Measurements from ENCODE around the gene CFAP97D1. TPM values are rescaled to one million over a fixed set of nuclear protein-coding genes. Genes with fewer than 3 reads are reported as not detected.

Gene CFAP97D1
- polyA plus RNA-seq, 2 of the 4 experiments (the other 2 are of a cell fraction): not detected

DNA sequence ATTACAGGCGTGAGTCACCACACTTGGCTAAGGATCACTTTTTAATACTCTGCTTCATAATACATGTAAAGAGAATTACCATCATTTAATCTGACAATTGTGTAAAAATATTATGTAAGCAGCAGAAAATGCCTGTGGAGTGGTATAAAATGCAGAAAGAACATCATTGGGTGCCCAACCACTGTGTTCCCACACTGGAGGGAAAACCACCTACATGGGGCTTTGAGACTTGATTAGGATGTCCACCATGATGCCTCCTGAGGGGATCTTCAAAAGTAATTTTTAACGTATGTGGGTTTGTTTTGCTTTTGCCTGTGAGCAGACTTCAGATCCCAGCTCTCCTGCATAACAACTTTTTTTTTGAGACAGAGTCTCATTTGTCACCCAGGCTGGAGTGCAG lies 18.8 kb downstream of the CFAP97D1 start:
- FAIRE-seq (no peak), DNase-seq (ENCODE audit: low read depth in 1 of 2, low spot score in 1 of 2) (no peak), ATAC-seq (no peak)
- 93% methylated on average over 2 of the region's 2 CpGs for WGBS (ENCODE audit: missing lambda C conversion rate)
- TF ChIP-seq, protein P1, sequence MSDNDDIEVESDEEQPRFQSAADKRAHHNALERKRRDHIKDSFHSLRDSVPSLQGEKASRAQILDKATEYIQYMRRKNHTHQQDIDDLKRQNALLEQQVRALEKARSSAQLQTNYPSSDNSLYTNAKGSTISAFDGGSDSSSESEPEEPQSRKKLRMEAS (IDR thresholded peaks at IDR 0.05): no peak
- TF ChIP-seq ZC3H11A (IDR thresholded peaks at IDR 0.05): no peak
- TF ChIP-seq, protein P2, sequence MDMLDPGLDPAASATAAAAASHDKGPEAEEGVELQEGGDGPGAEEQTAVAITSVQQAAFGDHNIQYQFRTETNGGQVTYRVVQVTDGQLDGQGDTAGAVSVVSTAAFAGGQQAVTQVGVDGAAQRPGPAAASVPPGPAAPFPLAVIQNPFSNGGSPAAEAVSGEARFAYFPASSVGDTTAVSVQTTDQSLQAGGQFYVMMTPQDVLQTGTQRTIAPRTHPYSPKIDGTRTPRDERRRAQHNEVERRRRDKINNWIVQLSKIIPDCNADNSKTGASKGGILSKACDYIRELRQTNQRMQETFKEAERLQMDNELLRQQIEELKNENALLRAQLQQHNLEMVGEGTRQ (IDR thresholded peaks at IDR 0.05): no peak
- TF ChIP-seq POLR2AphosphoS2 (conservative IDR thresholded peaks at IDR 0.05; ENCODE audit: low read length): no peak
- no peak for TF ChIP-seq EHMT2 (IDR thresholded peaks at IDR 0.05; ENCODE audit: low read depth)
- TF ChIP-seq RAD21 (conservative IDR thresholded peaks at IDR 0.05 in 1 of 2, IDR thresholded peaks at IDR 0.05 in 1 of 2): no peak
- no peak for TF ChIP-seq EP300 (IDR thresholded peaks at IDR 0.05)
- TF ChIP-seq MAFK (IDR thresholded peaks at IDR 0.05; ENCODE audit: partially characterized antibody): no peak
- no peak for TF ChIP-seq JUN (IDR thresholded peaks at IDR 0.05)
- TF ChIP-seq NR3C1 (IDR thresholded peaks at IDR 0.05): no peak
- Histone ChIP-seq H3K4me3 (no peak overlapping the region), H3K4me1 (no peaks in the 10 kb centered on the region), H3K9me3 (peaks cover 16% of the 10 kb centered on the region; the same call in 2 of the 3 replicates), H3K27ac (no peak overlapping the region), H3K4me2 (no peak overlapping the region)
- POLR2A ChIA-PET: interaction anchor here (0.6 to 1.5 kb wide), 2 partner anchors 21 to 33 kb away, joined by 3 read pairs; partner anchors contain the start of gene DUSP3
- CTCF ChIA-PET: interaction anchor here (0.6 to 2.2 kb wide), 6 partner anchors 10 to 1621 kb away, joined by 3 to 14 read pairs (median 4); partner anchors contain the start of genes CD300LG and CFAP97D1

DNA sequence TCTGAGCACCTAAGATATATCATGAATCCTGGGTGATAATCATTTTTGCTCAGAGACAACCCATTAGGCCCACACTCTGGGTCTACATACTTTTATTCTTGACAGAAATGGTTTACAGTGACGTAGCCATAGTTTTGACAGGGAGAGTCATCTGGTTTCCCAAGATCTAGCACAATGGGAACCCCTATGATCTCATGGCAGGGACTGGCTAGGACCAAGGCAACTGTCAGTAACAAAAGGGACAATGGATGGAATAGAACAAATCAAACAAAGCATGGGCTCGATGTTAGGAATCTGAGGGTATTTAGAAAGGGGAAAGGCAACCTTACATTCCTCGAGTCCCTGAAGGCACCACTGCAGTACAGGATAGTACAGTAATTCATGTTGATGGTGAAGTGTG lies 20.5 kb downstream of the CFAP97D1 start:
- Histone ChIP-seq H3K27ac (no peak overlapping the region), H3K4me3 (no peak overlapping the region), H3K9me3 (peaks cover 16% of the 10 kb centered on the region; the same call in 2 of the 3 replicates), H3K4me1 (no peaks in the 10 kb centered on the region), H3K4me2 (no peak overlapping the region)
- FAIRE-seq: peak; percentile 28
- ATAC-seq: no peak
- 89% methylated on average over 3 of the region's 3 CpGs for WGBS (ENCODE audit: missing lambda C conversion rate)
- TF ChIP-seq BHLHE40 (IDR thresholded peaks at IDR 0.05; ENCODE audit: low read depth, low read length) (no peak), PHF8 (IDR thresholded peaks at IDR 0.05; ENCODE audit: borderline replicate concordance, low read depth) (no peak), HDAC2 (IDR thresholded peaks at IDR 0.05) (no peak), RNF2 (IDR thresholded peaks at IDR 0.05; ENCODE audit: borderline replicate concordance, low read depth) (no peak), MAZ (IDR thresholded peaks at IDR 0.05; ENCODE audit: borderline replicate concordance, low read depth, low read length) (no peak), RFX5 (IDR thresholded peaks at IDR 0.05) (no peak), EP300 (IDR thresholded peaks at IDR 0.05) (no peak), POLR2AphosphoS2 (conservative IDR thresholded peaks at IDR 0.05; ENCODE audit: low read length) (no peak), POLR2A (IDR thresholded peaks at IDR 0.05; ENCODE audit: low read length) (no peak)
- TF ChIP-seq, protein P3, sequence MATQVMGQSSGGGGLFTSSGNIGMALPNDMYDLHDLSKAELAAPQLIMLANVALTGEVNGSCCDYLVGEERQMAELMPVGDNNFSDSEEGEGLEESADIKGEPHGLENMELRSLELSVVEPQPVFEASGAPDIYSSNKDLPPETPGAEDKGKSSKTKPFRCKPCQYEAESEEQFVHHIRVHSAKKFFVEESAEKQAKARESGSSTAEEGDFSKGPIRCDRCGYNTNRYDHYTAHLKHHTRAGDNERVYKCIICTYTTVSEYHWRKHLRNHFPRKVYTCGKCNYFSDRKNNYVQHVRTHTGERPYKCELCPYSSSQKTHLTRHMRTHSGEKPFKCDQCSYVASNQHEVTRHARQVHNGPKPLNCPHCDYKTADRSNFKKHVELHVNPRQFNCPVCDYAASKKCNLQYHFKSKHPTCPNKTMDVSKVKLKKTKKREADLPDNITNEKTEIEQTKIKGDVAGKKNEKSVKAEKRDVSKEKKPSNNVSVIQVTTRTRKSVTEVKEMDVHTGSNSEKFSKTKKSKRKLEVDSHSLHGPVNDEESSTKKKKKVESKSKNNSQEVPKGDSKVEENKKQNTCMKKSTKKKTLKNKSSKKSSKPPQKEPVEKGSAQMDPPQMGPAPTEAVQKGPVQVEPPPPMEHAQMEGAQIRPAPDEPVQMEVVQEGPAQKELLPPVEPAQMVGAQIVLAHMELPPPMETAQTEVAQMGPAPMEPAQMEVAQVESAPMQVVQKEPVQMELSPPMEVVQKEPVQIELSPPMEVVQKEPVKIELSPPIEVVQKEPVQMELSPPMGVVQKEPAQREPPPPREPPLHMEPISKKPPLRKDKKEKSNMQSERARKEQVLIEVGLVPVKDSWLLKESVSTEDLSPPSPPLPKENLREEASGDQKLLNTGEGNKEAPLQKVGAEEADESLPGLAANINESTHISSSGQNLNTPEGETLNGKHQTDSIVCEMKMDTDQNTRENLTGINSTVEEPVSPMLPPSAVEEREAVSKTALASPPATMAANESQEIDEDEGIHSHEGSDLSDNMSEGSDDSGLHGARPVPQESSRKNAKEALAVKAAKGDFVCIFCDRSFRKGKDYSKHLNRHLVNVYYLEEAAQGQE (IDR thresholded peaks at IDR 0.05): no peak
- TF ChIP-seq, protein P2 (IDR thresholded peaks at IDR 0.05): no peak
- no peak for DNase-seq (ENCODE audit: low read depth in 1 of 2, low spot score in 1 of 2)
- ChIA-PET POLR2A (no interaction called here), CTCF (interaction anchor here (0.5 to 2.2 kb wide), 6 partner anchors 11 to 445 kb away, joined by 3 to 14 read pairs (median 6); no protein-coding TSS in a partner anchor)

Measured in A549 (cell line).